HUES64 (cell line): ENCODE data around the gene EPHB1.

Source experiments
- H3K27ac ChIP-seq: 2 replicates; pipeline ENCODE4 v1.7.0; 2013; ENCODE audit warnings: low read depth, low read length, inconsistent platforms
- H3K27me3 ChIP-seq: 2 replicates; pipeline ENCODE4 v1.6.1; 2013; ENCODE audit warnings: mild to moderate bottlenecking, low read length; ENCODE audit not compliant: insufficient read depth
- H3K36me3 ChIP-seq: 2 replicates; pipeline ENCODE4 v1.6.1; 2013; ENCODE audit warnings: mild to moderate bottlenecking, low read length; ENCODE audit not compliant: insufficient read depth
- H3K4me1 ChIP-seq: 2 replicates; pipeline ENCODE4 v1.6.1; 2013; ENCODE audit warnings: mild to moderate bottlenecking, low read length, moderate library complexity; ENCODE audit not compliant: insufficient read depth
- H3K4me3 ChIP-seq: 2 replicates; pipeline ENCODE4 v1.5.1; 2013; ENCODE audit warnings: mild to moderate bottlenecking, low read length, moderate library complexity
- H3K9ac ChIP-seq: 2 replicates; pipeline ENCODE4 v1.6.1; 2013; ENCODE audit warnings: mild to moderate bottlenecking, low read depth, low read length
- H3K9me3 ChIP-seq: 2 replicates; pipeline ENCODE4 v1.6.1; 2013; ENCODE audit warnings: low read depth, low read length; ENCODE audit not compliant: insufficient read depth
- WGBS: fragments of 150-250, 120-280 bp; methylation state at CpG from one replicate; pipeline ENCODE4 v1.1.7; 2013; ENCODE audit warnings: missing lambda C conversion rate; 5-methylcytosine and 5-hydroxymethylcytosine counted together

EPHB1 gene

DNA sequence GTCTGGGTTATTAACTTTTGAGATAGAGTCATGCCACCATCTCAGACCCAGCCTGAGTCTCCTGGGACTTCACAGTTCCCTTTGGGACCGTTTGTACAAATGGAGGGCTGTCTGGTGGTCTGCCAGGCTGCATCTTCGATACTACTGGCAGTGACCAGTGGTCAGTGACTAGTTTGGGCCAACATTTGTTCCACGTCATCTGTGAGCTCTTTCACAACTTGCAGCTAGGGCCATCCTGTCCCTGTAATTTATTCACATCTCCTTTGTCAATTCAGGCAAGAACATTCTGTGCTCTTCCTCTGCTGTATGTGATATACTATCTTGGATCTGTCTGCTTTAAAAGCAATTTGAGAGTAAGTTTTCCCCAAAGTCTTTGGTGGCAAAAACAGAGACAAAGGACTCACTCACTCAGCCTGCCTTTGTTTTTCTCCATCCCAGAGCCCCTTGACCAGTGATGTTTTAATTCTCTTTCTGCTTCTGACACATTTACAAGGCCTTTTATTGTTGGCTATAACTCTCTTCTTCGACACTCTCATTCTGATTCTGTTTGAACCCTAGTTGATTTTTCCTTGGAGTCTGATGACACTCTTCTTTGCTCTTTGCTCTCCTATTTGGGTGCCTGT lies 353.4 kb downstream of the EPHB1 start:
- H3K27ac ChIP-seq = no peak overlapping the region
- H3K36me3 ChIP-seq = no peaks in the 10 kb centered on the region
- H3K4me1 ChIP-seq = no peaks in the 10 kb centered on the region
- WGBS = 93% methylated on average over 4 of the region's 4 CpGs
- no peaks in the 10 kb centered on the region for H3K9me3 ChIP-seq
- no peak overlapping the region for H3K4me3 ChIP-seq
- no peak overlapping the region for H3K9ac ChIP-seq
- no peaks in the 10 kb centered on the region for H3K27me3 ChIP-seq

DNA sequence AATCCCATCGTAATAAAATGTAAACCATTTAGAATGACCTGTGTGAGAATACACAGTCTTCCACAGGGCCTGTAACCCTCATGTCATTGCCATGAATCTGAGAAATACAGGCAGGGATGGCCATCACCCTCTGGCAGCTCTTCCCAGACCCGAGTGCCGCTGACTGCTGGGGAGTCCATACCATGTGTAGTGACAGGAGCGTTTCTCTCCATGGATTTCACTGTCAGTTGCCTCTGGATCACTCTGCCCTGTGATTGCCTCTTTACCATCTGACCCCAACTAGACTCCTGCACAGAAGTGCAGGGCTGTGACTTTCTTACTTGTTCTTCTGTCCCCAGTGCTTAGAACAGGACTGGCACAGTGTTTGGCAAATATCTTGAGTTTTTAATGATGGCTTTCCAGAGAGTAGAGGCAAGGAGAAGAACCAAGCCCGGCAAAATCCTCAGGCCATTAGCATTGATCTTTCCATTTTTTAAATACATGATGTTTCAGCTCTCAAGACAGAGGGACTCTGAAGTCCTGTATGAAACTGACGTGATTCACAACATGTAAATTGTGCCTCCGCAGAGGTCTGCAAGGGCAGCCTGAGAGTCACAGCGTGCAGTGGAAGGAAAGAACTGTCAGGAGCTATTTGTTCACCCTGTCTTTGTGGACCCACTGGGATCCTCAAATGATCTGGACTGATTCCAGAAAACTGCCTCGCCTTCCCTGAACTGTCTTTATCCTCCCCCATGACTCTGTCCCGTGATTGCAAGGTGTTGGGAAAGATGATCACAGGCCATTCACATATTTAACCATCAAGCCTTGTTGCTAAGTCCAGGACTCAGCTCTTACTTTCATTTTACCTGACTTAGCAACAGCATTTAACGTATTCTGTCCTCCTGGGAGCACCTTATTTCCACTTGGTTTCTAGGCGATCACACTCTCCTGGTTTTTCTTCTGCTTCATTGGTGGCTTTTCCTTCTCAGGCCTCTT lies 354.9 kb downstream of the EPHB1 start:
- no peak overlapping the region for H3K4me3 ChIP-seq
- no peaks in the 10 kb centered on the region for H3K9me3 ChIP-seq
- 93% methylated on average over 12 of the region's 12 CpGs for WGBS
- H3K4me1 ChIP-seq = no peaks in the 10 kb centered on the region
- H3K9ac ChIP-seq = no peak overlapping the region
- no peaks in the 10 kb centered on the region for H3K27me3 ChIP-seq
- no peaks in the 10 kb centered on the region for H3K36me3 ChIP-seq
- no peak overlapping the region for H3K27ac ChIP-seq

GRCh38 chr3:135154186-135154585 lies 359.1 kb downstream of the EPHB1 start:
- H3K27ac ChIP-seq = no peak overlapping the region
- H3K9me3 ChIP-seq = no peaks in the 10 kb centered on the region
- H3K27me3 ChIP-seq = no peaks in the 10 kb centered on the region
- WGBS = 89% methylated on average over 2 of the region's 2 CpGs
- H3K4me3 ChIP-seq = no peak overlapping the region
- H3K36me3 ChIP-seq = no peaks in the 10 kb centered on the region
- peaks cover 1% of the 10 kb centered on the region; the same call in 1 of the 2 replicates for H3K4me1 ChIP-seq
- no peak overlapping the region for H3K9ac ChIP-seq

DNA sequence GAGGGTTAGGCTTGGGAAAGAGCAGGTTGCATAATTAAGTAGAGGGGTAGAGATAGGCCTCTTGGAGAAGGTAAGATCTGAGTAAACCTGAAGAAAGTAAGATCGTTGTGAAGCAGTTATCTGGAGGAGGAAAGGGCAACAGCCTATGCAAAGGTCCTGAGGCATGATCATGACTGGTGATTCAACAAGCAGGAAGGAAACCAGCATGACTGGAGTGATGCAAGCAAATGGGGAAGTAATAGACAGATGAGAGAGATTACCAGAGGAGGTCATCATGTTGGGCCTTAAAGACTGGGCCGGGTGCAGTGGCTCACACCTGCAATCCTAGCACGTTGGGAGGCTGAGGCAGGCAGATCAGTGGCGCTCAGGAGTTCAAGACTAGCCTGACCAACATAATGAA lies 360.2 kb downstream of the EPHB1 start:
- no peak overlapping the region for H3K9ac ChIP-seq

DNA sequence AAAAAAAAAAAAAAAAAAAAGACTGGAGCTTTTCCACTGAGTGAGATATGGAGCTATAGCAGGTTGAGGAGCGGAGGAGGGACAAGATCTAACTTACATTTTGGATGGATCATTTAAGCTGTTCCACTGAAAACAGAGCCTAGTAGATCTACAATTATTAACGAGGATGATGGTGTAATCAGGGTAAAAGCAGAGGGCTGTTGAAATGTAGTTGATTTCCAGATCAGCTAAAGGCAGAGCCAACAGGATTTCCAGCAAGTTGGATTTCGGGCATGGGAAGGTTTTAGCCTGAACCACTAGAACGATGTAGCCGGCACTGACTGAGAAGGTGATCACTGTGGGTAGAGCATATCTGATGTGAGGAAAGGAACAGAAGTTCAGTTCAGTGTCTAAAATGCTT lies 360.7 kb downstream of the EPHB1 start:
- Histone ChIP-seq H3K9me3 (no peaks in the 10 kb centered on the region), H3K4me1 (peaks cover 17% of the 10 kb centered on the region), H3K4me3 (no peak overlapping the region), H3K9ac (no peak overlapping the region), H3K27me3 (no peaks in the 10 kb centered on the region), H3K36me3 (no peaks in the 10 kb centered on the region), H3K27ac (no peak overlapping the region)
- 96% methylated on average over 5 of the region's 5 CpGs for WGBS

More for the DNA sequence above, 360.2 kb downstream of the EPHB1 start:
- Histone ChIP-seq H3K27ac (no peak overlapping the region), H3K4me3 (no peak overlapping the region), H3K4me1 (peaks cover 12% of the 10 kb centered on the region), H3K36me3 (no peaks in the 10 kb centered on the region), H3K9me3 (no peaks in the 10 kb centered on the region), H3K27me3 (no peaks in the 10 kb centered on the region)
- WGBS = 95% methylated on average over 4 of the region's 4 CpGs

- Histone ChIP-seq H3K36me3 (no peaks in the 10 kb centered on the region), H3K9me3 (no peaks in the 10 kb centered on the region), H3K9ac (no peak overlapping the region), H3K27ac (no peak overlapping the region), H3K4me3 (no peak overlapping the region), H3K4me1 (peaks cover 23% of the 10 kb centered on the region), H3K27me3 (no peaks in the 10 kb centered on the region)
- WGBS = 93% methylated on average over 6 of the region's 6 CpGs
Observed at GRCh38 chr3:135157045-135157740, 362.1 kb downstream of the EPHB1 start.

- H3K27ac ChIP-seq = no peak overlapping the region
- H3K4me3 ChIP-seq = no peak overlapping the region
- H3K36me3 ChIP-seq = no peaks in the 10 kb centered on the region
- WGBS = 97% methylated on average over 5 of the region's 5 CpGs
- no peaks in the 10 kb centered on the region for H3K9me3 ChIP-seq
- no peak overlapping the region for H3K9ac ChIP-seq
- peaks cover 23% of the 10 kb centered on the region for H3K4me1 ChIP-seq
- no peaks in the 10 kb centered on the region for H3K27me3 ChIP-seq
Observed at GRCh38 chr3:135158520-135158919, 363.5 kb downstream of the EPHB1 start.

DNA sequence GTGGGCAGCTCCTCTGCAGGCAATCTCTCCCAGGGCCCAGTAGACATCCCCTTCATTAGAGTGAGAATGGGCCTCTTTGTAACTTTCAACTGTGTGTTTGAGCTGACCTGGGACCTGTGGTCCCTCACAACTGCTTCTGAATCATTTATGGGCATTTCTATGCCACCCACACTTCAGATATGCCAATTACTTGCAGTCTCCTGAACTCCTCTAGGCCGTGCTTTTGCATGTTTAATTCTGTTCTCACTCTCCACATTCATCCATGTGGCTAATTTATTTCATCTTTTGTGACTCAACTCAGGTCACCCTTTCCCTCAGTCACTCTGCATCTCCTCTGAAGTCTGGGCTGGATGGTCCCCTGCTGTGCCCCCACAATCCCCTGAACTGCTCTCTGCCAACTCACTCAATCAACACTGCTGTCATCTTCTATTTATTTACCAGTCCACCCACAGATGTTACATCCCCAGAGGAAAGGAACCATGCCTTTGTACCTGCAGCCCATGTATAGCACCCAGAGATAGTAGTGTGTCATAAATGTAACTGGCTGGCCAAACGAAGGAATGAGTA lies 364.7 kb downstream of the EPHB1 start:
- H3K4me3 ChIP-seq = no peak overlapping the region
- no peak overlapping the region for H3K27ac ChIP-seq
- H3K4me1 ChIP-seq = peaks cover 23% of the 10 kb centered on the region
- no peak overlapping the region for H3K9ac ChIP-seq
- WGBS = 27% methylated on average over 1 of the region's 2 CpGs
- H3K36me3 ChIP-seq = no peaks in the 10 kb centered on the region
- no peaks in the 10 kb centered on the region for H3K27me3 ChIP-seq
- no peaks in the 10 kb centered on the region for H3K9me3 ChIP-seq

GRCh38 chr3:135161425-135161824 lies 366.4 kb downstream of the EPHB1 start:
- 58% methylated on average over 1 of the region's 1 CpG for WGBS
- H3K27ac ChIP-seq = no peak overlapping the region
- no peak overlapping the region for H3K9ac ChIP-seq
- no peak overlapping the region for H3K4me3 ChIP-seq
- peaks cover 23% of the 10 kb centered on the region for H3K4me1 ChIP-seq
- no peaks in the 10 kb centered on the region for H3K9me3 ChIP-seq
- H3K36me3 ChIP-seq = no peaks in the 10 kb centered on the region
- H3K27me3 ChIP-seq = no peaks in the 10 kb centered on the region

DNA sequence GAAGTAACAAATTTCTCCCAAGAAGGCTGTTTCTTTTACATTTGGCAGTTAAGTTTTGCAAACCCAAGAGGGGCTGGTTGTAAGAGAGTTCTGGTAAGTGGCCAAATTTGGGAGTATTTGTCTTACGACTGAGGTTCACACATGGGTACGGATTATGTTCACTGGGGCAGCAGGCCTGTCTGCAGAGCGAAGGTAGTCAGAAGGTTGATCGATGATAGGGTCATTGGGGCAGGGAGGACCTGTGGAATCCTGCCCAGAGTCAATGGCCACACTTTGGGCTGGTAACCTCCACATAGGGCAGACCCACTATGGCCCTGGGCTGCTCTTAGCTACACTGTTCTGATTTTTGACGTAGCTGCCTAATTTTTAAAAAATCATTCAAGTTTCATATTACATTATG lies 368.6 kb downstream of the EPHB1 start:
- no peak overlapping the region for H3K9ac ChIP-seq
- no peak overlapping the region for H3K4me3 ChIP-seq
- H3K4me1 ChIP-seq = peaks cover 23% of the 10 kb centered on the region
- no peak overlapping the region for H3K27ac ChIP-seq
- WGBS = 86% methylated on average over 5 of the region's 5 CpGs
- H3K36me3 ChIP-seq = no peaks in the 10 kb centered on the region
- H3K9me3 ChIP-seq = no peaks in the 10 kb centered on the region
- no peaks in the 10 kb centered on the region for H3K27me3 ChIP-seq

- Histone ChIP-seq H3K9me3 (no peaks in the 10 kb centered on the region), H3K4me1 (peaks cover 17% of the 10 kb centered on the region), H3K36me3 (no peaks in the 10 kb centered on the region), H3K27me3 (no peaks in the 10 kb centered on the region), H3K27ac (no peak overlapping the region), H3K4me3 (no peak overlapping the region), H3K9ac (no peak overlapping the region)
- 92% methylated on average over 5 of the region's 5 CpGs for WGBS
Observed at GRCh38 chr3:135165260-135165659, 370.2 kb downstream of the EPHB1 start.
